GM19468 (cell line): Measurements from ENCODE around the gene CASP1.
"Not testable (repeated sequence)": the region's sequence is repeated elsewhere in the genome, so short reads cannot be mapped to it uniquely, and the experiment has no call there.

Source experiments
- ATAC-seq: cut with Tn5 transposase; IDR thresholded peaks from one replicate; pipeline ENCODE4 v1.9.1; 2021; ENCODE audit warnings: mild to moderate bottlenecking, moderate library complexity, moderate number of reproducible peaks; ENCODE audit not compliant: unreplicated experiment; ENCODE audit errors: extremely low read depth

Gene CASP1

DNA sequence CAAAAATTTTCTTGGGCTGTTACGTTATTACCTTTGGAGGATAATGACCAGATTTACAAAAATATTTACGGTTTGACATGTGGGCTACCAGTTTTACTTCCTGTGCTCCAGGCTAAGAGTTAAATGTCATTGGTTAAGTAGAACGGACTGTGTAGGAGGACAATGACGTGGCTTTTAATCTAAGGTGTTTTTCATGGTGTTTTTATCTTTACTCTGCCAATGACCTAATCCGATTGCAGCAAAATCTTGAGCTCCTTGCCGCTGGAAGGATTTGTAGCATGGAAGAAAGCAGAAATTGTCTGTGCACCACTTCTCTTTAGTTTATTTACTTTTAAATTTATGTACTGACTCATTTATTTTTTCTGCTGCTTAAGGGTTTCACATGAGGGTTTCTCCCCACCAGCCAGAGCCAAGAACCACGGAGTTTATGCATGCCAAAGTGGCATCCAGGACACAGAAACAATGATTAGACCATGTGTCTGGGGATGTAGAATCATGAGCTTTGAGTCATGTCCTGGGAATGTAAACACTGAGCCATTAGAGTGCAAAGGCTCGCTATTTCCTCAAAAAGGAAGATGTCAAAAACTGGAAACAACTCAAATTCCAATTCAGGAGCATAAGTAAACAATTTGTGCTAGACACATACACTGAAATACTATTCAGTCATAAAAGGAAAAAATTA, 12.1 kb upstream of the CASP1 start:
- ATAC-seq = no peak

DNA sequence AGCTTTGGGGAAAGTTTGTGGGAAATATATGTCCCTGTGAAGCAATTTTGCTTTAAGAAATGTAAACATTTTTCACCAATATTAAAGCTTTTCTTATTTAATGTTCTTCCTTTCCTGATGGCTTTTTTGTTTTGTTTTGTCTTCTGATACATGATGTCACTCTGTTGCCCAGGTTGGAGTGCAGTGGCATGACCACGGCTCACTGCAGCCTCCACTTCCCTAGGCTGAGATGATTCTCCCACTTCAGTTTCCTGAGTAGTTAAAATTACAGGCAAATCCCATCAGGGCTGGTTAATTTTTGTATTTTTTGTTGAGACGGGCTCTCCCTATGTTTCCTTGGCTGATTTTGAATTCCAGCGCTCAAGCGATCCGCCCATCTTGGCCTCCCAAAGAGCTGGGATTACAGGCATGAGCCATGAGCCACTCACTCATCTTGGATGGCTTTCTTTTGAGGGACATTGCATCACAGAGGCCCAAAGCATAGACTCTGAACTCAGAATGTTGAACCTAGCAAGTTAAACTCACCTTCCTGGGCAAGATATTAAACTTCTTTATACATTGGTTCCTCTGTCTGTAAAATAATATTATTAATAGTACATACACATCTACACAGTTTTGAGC, 10.8 kb upstream of the CASP1 start:
- no peak for ATAC-seq

- peak; percentile 83 for ATAC-seq
Observed at GRCh38 chr11:105044557-105045524, 9.9 kb upstream of the CASP1 start, which contains the start of gene CARD16. Gene CARD16, minus strand, starts transcription at chr11:105045335. Its CDS starts 38 bp downstream, at chr11:105045297.

DNA sequence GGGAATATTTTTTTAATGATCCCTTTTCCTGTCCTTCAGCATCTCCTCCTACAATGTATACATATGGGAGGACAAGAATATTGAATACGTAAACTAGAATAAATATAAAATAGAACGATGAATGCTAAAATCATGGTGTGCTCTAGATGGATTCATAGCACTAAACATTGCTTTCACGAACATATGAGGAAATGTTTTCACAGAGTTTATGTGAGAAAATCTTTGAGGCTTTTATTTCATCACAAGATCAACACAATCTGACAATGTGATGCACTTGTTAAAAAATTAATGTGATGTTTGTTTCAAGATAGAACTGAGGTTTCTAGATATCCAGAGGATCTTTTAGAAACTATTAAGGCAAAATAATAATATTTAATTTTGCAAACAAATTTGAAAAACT, 7.2 kb upstream of the CASP1 start:
- no peak for ATAC-seq

GRCh38 chr11:105040703-105041102, 5.8 kb upstream of the CASP1 start:
- no peak for ATAC-seq

DNA sequence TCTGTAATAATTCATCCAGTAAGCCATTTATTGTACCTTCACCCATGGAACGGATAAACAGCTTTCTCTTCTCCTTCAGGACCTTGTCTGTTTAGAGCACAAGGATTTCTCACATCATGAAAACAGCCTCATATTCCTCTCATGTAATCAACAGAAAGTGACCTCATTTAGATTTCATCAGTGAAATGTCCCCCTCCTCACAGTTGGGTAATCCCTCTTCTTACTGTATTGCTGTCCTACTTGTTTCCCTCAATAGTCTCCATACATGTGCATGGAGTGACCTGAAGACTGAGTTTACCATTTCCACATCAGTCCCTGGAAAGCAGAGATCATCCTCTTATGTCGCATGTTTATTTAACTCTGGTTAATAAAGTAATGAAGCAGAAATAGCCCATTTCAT, 556 bp downstream of the CASP1 start:
- not testable (repeated sequence) for ATAC-seq

GRCh38 chr11:105033781-105034180, 1.2 kb downstream of the CASP1 start:
- ATAC-seq = no peak

- ATAC-seq = no peak
Observed at GRCh38 chr11:105033343-105033742, 1.6 kb downstream of the CASP1 start.

DNA sequence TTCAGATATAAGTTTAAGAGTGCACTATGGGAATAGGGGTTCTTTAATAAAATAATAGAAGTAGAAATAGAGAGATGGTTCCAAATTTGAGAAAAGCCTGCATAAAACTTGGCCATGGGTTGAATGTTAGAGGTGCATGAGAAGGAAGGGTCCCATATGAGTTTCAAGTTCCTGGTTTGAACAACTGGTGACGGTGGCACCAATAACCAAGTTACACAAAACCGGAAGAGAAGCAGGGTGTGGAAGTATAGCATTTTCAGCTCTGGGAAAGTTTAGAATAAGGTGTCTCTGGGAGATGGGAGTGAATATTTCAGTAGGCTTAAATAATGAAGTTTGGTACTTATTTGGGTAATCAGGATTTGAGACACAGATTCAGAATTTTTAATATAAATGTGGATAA, 2.4 kb downstream of the CASP1 start:
- no peak for ATAC-seq

GRCh38 chr11:105027678-105028077, 7.3 kb downstream of the CASP1 start:
- no peak for ATAC-seq

- no peak for ATAC-seq
Observed at GRCh38 chr11:105024394-105024793, 10.6 kb downstream of the CASP1 start.

DNA sequence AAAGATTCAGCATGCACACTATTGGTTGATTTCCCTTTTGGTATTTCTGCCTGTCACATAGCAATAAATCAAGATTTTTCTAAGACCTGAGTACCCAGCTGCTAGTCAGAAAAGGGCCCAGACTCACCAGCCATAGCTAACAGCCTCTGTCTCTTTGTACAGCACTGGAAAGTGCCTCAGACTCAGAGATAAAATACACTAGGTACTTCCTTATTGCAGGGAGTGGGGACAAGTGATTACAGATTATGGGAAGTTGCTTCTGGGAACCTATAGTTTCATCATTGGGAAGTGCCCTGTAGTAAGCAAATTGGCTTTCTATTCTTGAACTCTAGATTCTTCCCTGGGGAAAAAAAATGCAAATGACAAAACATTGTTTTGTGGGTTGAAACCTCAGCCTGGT, 11.9 kb downstream of the CASP1 start, which contains the start of gene CASP5:
Gene CASP5, minus strand, starts transcription at position 166 of the 400 bp plus-strand sequence. Its CDS starts 32 bp downstream, at position 134.
- no peak for ATAC-seq

DNA sequence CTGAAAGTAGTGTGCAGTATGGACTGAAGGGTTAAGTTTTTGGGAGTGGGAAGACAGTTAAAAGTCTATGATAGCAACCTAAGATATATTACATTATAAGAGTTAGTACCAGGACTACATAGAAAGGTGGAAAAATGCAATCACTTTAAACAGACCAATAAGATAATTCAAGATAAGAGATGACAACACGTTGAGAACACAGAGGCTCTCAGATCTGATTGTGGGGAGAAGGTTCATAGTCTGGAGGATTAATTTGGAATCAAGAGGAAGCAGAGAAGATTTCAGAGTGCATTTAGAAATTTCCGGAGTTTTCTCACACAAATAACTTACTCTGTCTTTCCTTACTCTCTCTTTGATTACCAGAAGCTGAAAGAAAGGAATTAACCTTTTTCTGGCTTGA, 12.4 kb downstream of the CASP1 start:
- ATAC-seq = no peak

DNA sequence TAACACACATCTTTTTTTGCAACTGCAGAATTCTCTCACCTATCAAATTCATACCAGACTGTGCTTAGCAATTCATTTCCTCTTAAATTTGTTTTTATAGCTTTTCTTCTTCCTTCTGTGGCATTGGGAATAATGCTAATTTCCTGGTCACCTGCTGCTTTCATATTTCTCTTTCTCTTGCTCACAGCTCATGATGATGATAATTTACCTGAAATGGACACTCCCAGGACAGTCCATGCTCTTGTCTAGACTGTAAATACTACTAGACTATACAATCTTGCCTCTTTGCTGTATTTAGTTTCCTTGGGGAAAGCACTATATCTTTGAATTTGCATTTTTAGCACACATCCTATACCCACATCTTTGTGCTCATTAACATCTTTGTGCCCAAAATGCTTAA, 27.5 kb downstream of the CASP1 start:
- ATAC-seq = no peak

GRCh38 chr11:105005451-105005845, 29.5 kb downstream of the CASP1 start:
- no peak for ATAC-seq

- ATAC-seq = no peak
Observed at GRCh38 chr11:105004021-105004420, 30.9 kb downstream of the CASP1 start.

GRCh38 chr11:105003151-105003550, 31.8 kb downstream of the CASP1 start:
- no peak for ATAC-seq

DNA sequence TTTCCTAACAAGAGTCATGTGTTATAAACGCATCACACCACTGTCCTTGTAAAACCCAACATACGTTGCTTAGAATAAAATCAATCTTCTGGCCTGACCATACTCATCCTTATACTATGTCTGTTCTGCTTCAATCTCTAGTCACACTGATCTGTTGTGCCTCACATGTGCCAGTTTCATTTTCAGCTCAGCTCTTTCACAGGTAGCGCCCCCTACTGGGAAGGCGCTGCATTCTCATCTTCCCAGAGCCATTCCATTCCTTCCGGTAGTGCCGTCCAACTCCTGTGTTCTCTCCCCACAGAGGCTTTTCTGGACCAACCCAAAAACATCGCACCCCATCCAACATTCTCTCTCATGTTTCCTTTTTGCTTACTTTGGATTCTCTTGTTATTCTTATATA, 34.1 kb downstream of the CASP1 start:
- peak; percentile 86 for ATAC-seq

DNA sequence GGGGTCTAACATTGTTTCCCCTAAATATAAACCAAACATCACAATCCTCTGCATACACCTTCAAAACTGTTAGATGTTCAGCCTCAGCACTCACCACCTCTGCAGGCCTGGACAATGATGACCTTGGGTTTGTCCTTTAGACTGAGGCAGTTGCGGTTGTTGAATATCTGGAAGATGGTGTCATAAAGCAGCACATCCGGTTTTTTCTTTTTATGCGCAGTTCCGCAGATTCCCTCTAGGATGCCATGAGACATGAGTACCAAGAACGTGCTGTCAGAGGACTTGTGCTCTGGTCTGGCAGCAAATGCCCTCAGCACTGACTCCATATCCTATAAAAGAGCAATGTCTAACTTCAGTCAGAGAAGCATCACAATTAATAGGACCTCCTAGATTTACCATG, 34.8 kb downstream of the CASP1 start:
- no peak for ATAC-seq

DNA sequence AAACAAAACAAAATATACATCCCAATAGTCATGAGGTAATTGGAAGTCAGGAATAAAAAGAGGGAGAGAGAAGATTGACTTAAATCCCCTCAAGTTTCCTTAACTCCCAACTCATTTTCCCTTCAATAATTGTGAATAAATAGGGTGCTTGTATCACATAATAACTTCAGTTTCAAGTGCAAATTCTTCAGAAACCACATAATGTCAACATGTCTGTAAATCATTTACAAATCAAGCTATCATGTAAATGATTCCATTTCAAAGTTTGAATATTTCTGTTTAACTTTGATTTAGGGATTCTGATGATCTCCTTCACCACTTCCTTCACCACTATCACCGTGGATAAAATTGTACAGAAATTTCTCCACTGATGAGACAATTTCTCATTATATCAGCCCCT, 35.2 kb downstream of the CASP1 start:
- no peak for ATAC-seq

DNA sequence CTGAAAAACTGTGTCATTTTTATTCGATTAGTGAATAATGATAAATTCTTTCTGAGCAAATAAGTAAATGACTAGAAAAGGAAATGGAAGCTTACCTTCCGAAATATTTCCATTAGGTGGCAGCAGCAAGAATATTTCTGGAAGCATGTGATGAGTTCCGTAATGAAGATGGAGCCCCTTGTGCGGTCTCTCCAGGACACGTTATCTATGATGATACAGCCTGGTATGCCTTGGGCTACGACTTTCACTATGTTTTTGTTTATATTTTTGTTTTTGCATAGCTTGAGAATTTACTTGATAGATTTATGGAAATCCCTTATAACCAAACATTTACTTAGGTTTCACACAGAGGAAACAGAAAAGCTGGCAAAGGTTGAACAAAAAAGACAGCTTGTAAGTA, 37.7 kb downstream of the CASP1 start:
- no peak for ATAC-seq
